A673 (cell line): ENCODE measurements around the gene MICALL2. TPM values are rescaled to one million over a fixed set of nuclear protein-coding genes. Genes with fewer than 3 reads are reported as not detected.

ENCODE experiments used
- BruUV-seq: library from RNA; stranded (reverse); fragments of 400-500 nt; replicated peaks from 2 replicates; lab custom pipeline; 2021; lab: Mats Ljungman, UMichigan
- CTCF ChIA-PET: fragments of 300-600 bp; sonication (Branson Sonifier 250); formaldehyde crosslinking; loops from one replicate; lab custom pipeline; 2022; ENCODE audit warnings: antibody characterized with exemption; lab: Charles Lee
- POLR2A ChIA-PET: fragments of 300-600 bp; sonication (Branson Sonifier 250); formaldehyde crosslinking; loops from one replicate; lab custom pipeline; 2022; ENCODE audit warnings: antibody characterized with exemption; ENCODE audit not compliant: low non-redundant PET; lab: Charles Lee
- DNase-seq: peaks from one replicate; pipeline ENCODE4 v3.0.0-alpha.2; 2015; ENCODE audit warnings: low spot score
- H3K27ac ChIP-seq: fragments of 200-600 bp; sonication (generic); 2 replicates; pipeline ENCODE4 v1.5.1; 2016; ENCODE audit warnings: mixed run types, low read depth, mild to moderate bottlenecking, mixed read lengths, antibody characterized with exemption, low read length; ENCODE audit not compliant: poor library complexity, severe bottlenecking
- H3K27me3 ChIP-seq: fragments of 200-600 bp; sonication (generic); replicated peaks from 2 replicates; pipeline ENCODE4 v1.6.1; 2017; ENCODE audit warnings: mixed run types, low read depth, mild to moderate bottlenecking, mixed read lengths, antibody characterized with exemption, low read length; ENCODE audit not compliant: insufficient read depth, poor library complexity
- H3K36me3 ChIP-seq: fragments of 200-600 bp; sonication (generic); 2 replicates; pipeline ENCODE4 v1.6.1; 2016; ENCODE audit warnings: mixed run types, mild to moderate bottlenecking, mixed read lengths, antibody characterized with exemption, low read length; ENCODE audit not compliant: insufficient read depth, poor library complexity, severe bottlenecking
- H3K4me1 ChIP-seq: fragments of 200-600 bp; sonication (generic); 2 replicates; pipeline ENCODE4 v1.6.1; 2017; ENCODE audit warnings: mixed run types, mild to moderate bottlenecking, mixed read lengths, antibody characterized with exemption, low read length; ENCODE audit not compliant: insufficient read depth, poor library complexity, severe bottlenecking
- H3K4me3 ChIP-seq: fragments of 200-600 bp; sonication (generic); 2 replicates; pipeline ENCODE4 v1.5.1; 2016; ENCODE audit warnings: low read depth, mixed run types, mild to moderate bottlenecking, mixed read lengths, low read length; ENCODE audit not compliant: poor library complexity, severe bottlenecking
- H3K9me3 ChIP-seq: fragments of 200-600 bp; sonication (generic); 2 replicates; pipeline ENCODE4 v1.6.1; 2016; ENCODE audit warnings: mixed run types, low read depth, mild to moderate bottlenecking, mixed read lengths, antibody characterized with exemption, low read length; ENCODE audit not compliant: poor library complexity, severe bottlenecking
- CTCF ChIP-seq: fragments of 300-800, 200-600 bp; sonication (generic); conservative IDR thresholded peaks from 2 replicates; pipeline ENCODE4 v1.5.1; 2017; ENCODE audit warnings: low read depth, mild to moderate bottlenecking, antibody characterized with exemption, low read length, moderate library complexity, mixed read lengths
- EZH2 ChIP-seq: fragments of 200-600 bp; sonication (generic); IDR thresholded peaks from 2 replicates; pipeline ENCODE4 v1.6.1; 2017; ENCODE audit warnings: borderline replicate concordance, low read depth, mild to moderate bottlenecking, mixed read lengths, antibody characterized with exemption, low read length; ENCODE audit not compliant: poor library complexity, severe bottlenecking
- intact Hi-C: fragments of 100-400 bp; cut with micrococcal nuclease; formaldehyde crosslinking; loops from one replicate; pipeline ENCODE4 v1.10.0; 2022; ENCODE audit not compliant: unreplicated experiment
- total RNA-seq: library from RNA; stranded (reverse); gene quantifications from 2 replicates; pipeline ENCODE4 v1.2.3, GENCODE V29; 2021

MICALL2 gene
- total RNA-seq, 1 experiment from 2014 or later = 10.1 TPM

- Histone ChIP-seq H3K9me3 (no peaks in the 10 kb centered on the region), H3K4me1 (no peaks in the 10 kb centered on the region), H3K36me3 (no peaks in the 10 kb centered on the region), H3K4me3 (no peak overlapping the region), H3K27ac (no peak overlapping the region), H3K27me3 (no peaks in the 10 kb centered on the region)
- CTCF ChIA-PET = interaction anchor here (1.1 kb wide), 1 partner anchor 10 kb away, joined by 3 read pairs; no protein-coding TSS in a partner anchor
- intact Hi-C loops = no loop called here
- BruUV-seq = no TSS peak
- POLR2A ChIA-PET = no interaction called here
- no peak for TF ChIP-seq CTCF
- no peak for TF ChIP-seq EZH2
- DNase-seq = no peak
Measured at GRCh38 chr7:1442355-1443124, 16.7 kb downstream of the MICALL2 start.

- no peak for DNase-seq
- no peak for TF ChIP-seq CTCF
- H3K4me3 ChIP-seq = no peak overlapping the region
- no peaks in the 10 kb centered on the region for H3K9me3 ChIP-seq
- POLR2A ChIA-PET = no interaction called here
- H3K4me1 ChIP-seq = no peaks in the 10 kb centered on the region
- no TSS peak for BruUV-seq
- CTCF ChIA-PET = interaction anchor here (1.1 kb wide), 1 partner anchor 9 kb away, joined by 3 read pairs; no protein-coding TSS in a partner anchor
- intact Hi-C loops = no loop called here
- H3K27ac ChIP-seq = no peak overlapping the region
- no peaks in the 10 kb centered on the region for H3K36me3 ChIP-seq
- no peaks in the 10 kb centered on the region for H3K27me3 ChIP-seq
Measured at GRCh38 chr7:1441615-1442354, 17.5 kb downstream of the MICALL2 start.

- intact Hi-C loops = no loop called here
- no peaks in the 10 kb centered on the region for H3K9me3 ChIP-seq
Measured at GRCh38 chr7:1440620-1441019, 18.6 kb downstream of the MICALL2 start.

More at GRCh38 chr7:1440620-1441019, 18.6 kb downstream of the MICALL2 start:
- H3K27ac ChIP-seq = no peak overlapping the region
- H3K36me3 ChIP-seq = no peaks in the 10 kb centered on the region
- TF ChIP-seq CTCF (no peak), EZH2 (no peak)
- DNase-seq = no peak
- H3K4me3 ChIP-seq = no peak overlapping the region
- no peaks in the 10 kb centered on the region for H3K27me3 ChIP-seq
- no peaks in the 10 kb centered on the region for H3K4me1 ChIP-seq
- ChIA-PET POLR2A (no interaction called here), CTCF (no interaction called here)
- no TSS peak for BruUV-seq
